ENCODE measurements around the gene DDX1.

The DDX1 gene

DNA sequence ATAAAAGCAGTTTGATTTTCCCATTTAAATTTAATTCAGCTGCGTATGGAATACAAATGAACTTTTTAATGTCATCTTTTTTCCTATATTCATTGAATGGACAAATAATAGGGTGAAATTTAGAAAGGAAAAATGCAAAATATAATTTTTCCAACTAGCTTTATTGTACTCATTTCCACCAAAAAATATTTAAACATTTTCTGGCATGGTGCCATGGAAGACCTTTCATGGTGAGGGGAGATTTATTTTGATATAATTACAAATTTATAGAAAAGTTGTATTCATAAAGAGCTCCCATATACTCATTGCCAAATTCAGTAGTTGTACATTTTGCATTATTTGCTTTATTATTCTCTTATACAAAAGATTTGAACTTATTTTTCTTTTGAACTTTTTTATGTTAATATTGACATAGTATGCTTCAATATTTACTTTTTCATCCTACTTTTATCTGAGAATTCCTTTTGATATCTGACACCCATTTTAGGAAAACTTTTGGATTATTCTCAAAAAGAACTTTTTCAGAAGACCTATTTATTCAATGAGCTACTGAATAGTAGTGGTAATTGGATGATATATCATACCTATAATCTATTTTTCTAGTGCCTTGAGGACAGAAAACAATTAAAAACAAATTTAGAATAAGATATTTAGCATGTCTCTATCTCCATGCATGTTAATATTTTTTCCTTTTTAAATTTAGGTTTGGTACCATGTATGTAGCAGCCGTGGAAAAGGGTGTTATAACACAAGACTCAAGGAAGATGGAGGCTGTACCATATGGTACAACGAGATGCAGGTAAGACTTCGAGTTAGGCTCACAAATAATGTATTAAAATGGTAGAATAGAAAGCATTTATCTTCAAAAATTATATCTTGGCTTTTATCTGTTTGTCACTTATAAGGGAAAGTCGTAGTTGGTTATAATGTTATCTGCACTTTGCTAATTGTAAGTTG lies 37.5 kb downstream of the DDX1 start:
- TF ChIP-seq, protein P1, sequence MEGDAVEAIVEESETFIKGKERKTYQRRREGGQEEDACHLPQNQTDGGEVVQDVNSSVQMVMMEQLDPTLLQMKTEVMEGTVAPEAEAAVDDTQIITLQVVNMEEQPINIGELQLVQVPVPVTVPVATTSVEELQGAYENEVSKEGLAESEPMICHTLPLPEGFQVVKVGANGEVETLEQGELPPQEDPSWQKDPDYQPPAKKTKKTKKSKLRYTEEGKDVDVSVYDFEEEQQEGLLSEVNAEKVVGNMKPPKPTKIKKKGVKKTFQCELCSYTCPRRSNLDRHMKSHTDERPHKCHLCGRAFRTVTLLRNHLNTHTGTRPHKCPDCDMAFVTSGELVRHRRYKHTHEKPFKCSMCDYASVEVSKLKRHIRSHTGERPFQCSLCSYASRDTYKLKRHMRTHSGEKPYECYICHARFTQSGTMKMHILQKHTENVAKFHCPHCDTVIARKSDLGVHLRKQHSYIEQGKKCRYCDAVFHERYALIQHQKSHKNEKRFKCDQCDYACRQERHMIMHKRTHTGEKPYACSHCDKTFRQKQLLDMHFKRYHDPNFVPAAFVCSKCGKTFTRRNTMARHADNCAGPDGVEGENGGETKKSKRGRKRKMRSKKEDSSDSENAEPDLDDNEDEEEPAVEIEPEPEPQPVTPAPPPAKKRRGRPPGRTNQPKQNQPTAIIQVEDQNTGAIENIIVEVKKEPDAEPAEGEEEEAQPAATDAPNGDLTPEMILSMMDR (conservative IDR thresholded peaks at IDR 0.05), result no peak
- H3K27ac ChIP-seq, result no peak overlapping the region

DNA sequence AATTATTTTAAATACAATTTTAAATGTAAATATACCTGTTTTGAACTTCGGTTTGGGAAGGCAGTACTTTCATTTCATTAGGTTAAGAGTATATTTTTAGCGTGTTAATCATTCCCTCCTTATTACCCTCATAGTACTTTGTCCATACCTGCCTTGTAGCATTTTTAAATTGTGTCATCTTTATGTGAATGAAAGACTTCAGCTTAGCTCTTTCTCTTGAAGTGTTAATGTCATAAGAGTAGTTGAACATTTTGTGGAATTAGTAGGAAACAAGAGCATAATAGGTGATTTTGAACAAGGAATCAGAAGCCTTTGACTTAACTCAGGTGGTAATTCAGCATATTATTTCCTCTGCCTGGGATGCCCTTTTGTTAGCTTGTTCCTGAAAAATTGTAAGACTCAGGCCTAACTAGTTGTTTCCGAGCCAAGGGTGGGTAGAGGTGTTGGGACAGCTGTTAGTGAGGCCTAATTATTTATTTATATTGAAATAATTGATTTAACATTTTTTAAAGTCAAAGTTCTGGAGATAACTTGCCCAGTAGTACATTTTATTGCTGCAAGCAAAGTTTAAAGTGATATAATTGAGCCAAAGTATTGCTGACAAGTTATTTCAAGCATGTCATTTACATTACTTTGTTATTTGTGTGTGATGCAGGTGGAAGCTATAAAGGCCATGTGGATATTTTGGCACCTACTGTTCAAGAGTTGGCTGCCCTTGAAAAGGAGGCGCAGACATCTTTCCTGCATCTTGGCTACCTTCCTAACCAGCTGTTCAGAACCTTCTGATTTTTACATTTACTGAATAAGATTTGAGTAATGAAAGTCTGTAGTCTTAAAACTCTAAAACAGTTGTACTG lies 38.7 kb downstream of the DDX1 start:
- TF ChIP-seq, protein P1 (conservative IDR thresholded peaks at IDR 0.05), result no peak
- no peak overlapping the region for H3K27ac ChIP-seq

DNA sequence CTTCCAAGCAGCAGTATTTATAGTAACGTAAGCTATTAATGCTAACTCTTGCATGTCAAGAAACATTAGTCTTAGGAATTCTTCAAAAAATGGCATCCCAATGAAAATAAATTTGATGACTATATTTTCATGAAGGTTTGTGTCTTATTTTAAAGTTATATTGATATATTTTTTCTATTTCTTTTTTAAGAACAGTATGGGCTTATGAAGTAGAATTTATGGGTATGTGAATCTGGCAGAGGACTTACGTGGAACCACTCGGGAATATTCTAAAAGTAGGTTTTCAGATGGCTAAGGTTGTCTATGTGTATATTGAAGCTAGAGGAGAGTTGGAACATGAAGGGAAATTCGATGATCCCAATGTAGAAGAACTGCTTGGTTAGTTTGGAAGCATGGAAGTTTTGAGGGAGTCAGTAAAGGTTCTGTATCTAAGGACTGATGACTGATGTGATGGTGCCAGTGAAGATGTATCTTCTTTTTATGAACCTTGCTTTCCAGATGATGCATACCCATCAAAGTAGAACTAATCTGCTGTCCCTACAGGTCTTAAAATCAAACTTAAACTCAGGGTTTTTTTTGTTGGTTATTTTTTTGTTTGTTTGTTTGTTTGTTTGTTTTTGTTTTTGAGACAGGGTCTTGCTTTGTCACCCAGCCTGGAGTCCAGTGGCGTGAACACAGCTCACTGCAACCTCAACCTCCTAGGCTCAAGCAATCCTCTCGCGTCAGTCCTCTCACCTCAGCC lies 39.5 kb downstream of the DDX1 start:
- TF ChIP-seq, protein P1 (conservative IDR thresholded peaks at IDR 0.05), result no peak
- no peak overlapping the region for H3K27ac ChIP-seq

DNA sequence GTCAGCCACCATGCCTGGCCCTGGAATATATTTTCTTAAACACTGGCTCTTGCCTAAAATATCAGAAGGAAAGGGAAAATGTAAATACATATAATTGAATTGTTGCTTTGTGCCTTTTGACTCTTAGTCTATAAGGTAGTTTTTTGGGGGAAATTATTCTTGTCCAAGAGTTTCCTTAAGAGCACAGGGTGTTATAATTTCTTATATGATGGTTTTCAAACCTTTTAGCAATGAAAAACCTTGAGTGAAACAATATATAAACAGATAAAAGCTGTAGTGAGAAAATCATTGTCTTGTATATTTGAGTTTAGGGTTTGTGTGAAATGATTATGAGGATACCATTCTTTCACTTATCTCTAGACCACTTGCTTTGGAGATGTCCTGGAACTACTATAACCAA lies 40.2 kb downstream of the DDX1 start:
- no peak overlapping the region for H3K27ac ChIP-seq
- TF ChIP-seq, protein P1 (conservative IDR thresholded peaks at IDR 0.05), result no peak

DNA sequence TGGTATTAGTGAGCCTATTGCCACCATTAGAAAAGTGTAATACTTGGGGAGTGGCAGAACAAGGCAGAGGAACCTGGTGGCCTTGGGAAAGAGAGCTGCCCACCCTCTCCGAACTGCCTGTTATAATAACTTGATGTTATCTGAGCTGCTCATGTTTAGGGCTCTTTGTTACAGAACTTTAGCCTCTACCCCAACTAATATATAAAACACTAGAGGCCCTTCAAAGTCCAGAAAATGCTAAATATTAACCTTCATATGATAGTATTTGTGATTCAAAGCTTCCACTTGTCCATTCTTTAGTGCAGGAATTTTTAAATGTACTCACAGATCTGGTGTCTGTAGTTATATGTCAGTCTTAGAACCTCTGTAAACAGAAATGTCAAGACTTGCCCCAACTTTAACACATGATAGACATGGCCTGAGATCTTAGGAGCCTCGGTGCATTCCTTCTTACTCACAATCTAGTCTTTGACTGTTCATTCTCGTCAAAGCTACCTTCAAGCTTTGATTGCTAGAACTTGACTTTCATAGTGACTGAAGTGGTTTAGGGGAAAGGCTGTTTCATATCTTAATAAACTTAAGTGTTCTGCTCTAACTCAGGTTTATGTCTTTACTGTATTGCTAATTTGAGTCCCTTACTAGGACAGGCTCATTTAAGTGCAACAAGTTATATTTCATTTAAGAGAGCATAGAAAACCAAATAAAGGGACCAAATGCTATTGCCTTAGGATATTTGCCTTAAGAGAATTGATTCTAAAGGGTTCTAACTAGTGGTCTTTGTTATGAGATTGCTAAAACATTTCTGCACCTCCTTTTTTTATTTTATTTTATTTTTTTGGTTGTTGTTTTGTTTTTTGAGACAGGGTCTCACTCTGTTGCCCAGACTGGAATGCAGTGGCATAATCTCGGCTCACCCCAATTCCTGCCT lies 41.6 kb downstream of the DDX1 start:
- H3K27ac ChIP-seq, result no peak overlapping the region
- TF ChIP-seq, protein P1 (conservative IDR thresholded peaks at IDR 0.05), result no peak

- no peak overlapping the region for H3K27ac ChIP-seq
- TF ChIP-seq, protein P1 (conservative IDR thresholded peaks at IDR 0.05), result no peak
Observed at GRCh38 chr2:15633971-15634346, 42.3 kb downstream of the DDX1 start.

Measured in VCaP (cell line).